ENCODE data around the gene AIG1. TPM values are rescaled to one million over a fixed set of nuclear protein-coding genes. Genes with fewer than 3 reads are reported as not detected.
"Not testable (repeated sequence)": the region's sequence is repeated elsewhere in the genome, so short reads cannot be mapped to it uniquely, and the experiment has no call there.

The AIG1 gene
- polyA plus RNA-seq, 3 donors = 10.4 to 30.2 (median 23.8) TPM

DNA sequence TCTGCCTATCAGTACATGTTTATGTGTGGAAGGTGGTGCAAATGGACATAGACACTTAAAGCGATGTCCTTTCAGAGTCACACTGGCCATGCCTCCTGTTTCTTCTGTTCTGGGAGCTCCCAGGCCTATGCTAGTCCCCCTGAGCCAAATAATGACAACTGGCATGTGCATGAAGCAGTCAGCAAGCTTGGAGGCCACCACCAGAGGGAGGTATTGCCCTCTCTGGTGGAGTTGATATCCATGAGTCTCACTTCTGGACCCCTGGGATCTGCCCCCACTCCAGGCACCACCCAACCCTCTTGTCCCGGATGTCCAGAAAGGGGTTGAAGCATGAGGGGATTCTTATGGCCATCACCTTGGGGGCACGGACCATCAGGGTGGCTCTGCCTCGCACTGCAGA, 172.2 kb downstream of the AIG1 start:
- WGBS, 3 donors = 95 to 98% (median 96%) methylated on average over 4 of the region's 4 CpGs
- H3K27ac ChIP-seq (ENCODE audit: low read depth, low read length) = no peak overlapping the region

DNA sequence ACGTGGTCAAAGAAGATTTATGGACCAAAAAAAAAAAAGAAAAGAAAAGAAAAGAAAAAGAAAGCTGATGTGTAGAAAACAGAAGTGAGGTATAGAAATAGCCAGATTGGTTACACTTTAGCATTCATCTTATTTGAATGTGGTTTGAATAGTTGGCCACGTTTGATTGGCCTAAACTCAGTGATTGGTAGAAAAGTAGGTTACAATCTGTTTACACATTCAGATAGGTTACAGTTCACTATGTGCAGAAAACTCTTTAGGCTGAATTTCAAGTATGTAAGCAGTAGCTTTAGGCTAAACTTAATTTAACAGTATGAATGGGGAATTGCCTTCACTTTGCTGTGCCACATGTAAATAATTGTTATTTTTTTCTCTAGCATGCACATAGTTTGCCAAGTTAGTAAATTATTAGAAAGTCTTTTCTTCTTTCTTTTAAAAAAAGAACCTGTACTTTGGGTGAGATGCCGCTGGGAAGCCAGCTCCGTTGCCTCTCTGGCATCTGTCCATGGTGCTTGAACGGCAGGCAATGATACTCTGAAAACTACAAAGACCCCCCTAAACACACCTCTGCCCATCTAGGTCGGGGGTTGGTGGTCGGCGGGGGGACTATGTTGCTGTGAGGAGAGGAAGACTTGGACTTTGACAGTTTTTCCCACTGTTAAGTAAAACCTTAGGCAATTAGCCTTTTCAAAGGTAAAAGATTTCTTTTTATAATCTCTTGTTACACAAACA, 173.0 kb downstream of the AIG1 start:
- no peak overlapping the region for H3K27ac ChIP-seq (ENCODE audit: low read depth, low read length)
- 66 to 70% (median 69%) methylated on average over 8 of the region's 8 CpGs for WGBS, 3 donors

GRCh38 chr6:143234734-143235133, 174.0 kb downstream of the AIG1 start:
- H3K27ac ChIP-seq (ENCODE audit: low read depth, low read length) = no peak overlapping the region
- 85 to 95% (median 86%) methylated on average over 2 of the region's 2 CpGs for WGBS, 3 donors

DNA sequence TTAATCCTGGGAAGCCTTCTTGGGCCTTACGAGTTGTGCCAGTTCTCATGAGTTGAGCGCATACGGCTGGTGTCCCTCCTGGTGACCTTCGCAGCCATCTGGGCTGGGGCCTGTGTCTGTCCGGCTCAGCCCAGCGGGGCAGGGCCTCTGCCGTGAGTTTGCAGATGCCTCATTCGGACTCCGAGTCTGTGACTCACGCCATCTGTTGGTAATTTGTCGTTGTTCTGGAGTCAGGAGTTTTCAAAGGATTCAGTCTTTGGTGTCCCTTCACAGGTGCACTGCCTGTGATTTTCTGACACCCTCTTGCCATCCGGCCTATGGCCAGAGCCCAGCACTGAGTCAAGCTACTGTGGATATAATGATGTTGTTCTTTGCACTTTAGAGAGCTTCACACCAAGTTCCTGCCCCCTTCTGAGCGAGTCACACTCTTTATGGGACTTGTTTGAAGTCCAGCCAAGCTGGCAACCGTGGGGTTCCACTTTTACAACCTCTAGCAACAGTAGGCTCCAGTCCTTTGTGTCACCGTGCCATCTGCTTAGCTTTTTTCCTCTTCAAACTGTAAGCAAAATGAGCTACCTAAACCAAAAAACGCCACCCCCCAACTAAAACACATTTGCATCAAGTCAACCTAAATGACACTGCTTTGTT, 175.6 kb downstream of the AIG1 start:
- 89 to 90% (median 90%) methylated on average over 16 of the region's 16 CpGs for WGBS, 3 donors
- H3K27ac ChIP-seq (ENCODE audit: low read depth, low read length) = no peak overlapping the region

GRCh38 chr6:143238306-143238705, 177.6 kb downstream of the AIG1 start:
- no peak overlapping the region for H3K27ac ChIP-seq (ENCODE audit: low read depth, low read length)
- 96 to 98% (median 98%) methylated on average over 1 of the region's 1 CpG for WGBS, 3 donors

DNA sequence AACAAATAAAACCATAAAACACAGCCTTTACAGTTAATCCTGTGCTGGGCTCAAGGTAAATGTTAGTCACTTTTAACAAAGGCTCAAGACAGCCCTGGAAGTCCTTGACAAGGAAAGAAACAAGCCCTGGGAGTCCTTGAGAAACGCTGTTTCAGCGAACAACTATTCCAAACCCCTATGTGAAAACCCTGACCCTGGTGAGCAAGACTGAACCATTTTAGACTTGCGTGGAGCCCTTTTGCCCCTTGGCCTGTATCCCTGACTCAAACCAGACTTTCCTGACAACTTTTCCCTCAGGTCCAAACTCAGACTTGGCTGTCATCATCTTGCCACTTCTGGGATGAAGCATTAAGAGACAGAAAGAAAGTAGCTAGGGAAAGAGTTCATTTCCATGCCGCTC, 180.4 kb downstream of the AIG1 start:
- WGBS, 3 donors = 63 to 76% (median 65%) methylated on average over 4 of the region's 4 CpGs
- H3K27ac ChIP-seq (ENCODE audit: low read depth, low read length) = no peak overlapping the region

- no peak overlapping the region for H3K27ac ChIP-seq (ENCODE audit: low read depth, low read length)
- WGBS, 3 donors = 77 to 88% (median 83%) methylated on average over 5 of the region's 5 CpGs
Measured at GRCh38 chr6:143241911-143242310, 181.2 kb downstream of the AIG1 start.

DNA sequence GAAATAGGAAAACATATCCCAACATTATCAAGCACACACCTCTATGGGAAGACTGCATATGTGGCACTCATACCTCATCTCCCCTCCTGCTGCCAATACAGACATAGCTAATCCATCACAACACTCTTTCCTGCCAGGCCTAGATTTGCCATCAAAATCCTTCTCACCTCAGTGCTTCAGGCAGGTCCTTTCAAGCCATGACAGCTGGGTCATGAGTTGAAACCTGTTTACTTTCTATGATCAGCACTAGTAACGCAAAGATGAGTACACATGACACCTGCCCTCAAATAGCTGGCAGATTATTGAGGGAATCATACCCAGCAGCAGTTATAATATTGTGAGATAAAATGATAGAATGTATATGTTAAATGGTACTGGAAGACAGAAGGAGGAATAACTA, 183.1 kb downstream of the AIG1 start:
- WGBS, 3 donors = 77 to 98% (median 98%) methylated on average over 1 of the region's 1 CpG
- no peak overlapping the region for H3K27ac ChIP-seq (ENCODE audit: low read depth, low read length)

DNA sequence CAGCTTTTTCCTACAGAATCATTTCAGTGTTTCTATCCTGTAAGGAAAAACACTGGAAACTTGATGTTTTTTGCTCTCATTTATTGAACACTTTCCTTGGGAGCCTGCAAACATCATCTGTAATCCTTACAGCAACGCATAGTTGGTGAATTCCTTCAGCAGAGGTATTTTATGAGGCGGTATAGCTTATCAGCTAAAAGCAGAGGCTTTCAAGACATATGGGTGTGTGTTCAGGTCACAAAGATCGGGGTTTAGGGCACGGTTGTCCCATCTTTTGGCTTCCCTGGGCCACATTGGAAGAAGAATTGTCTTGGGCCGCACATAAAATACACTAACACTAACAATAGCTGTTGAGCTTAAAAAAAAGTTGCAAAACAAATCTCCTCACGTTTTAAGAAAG, 185.0 kb downstream of the AIG1 start:
- H3K27ac ChIP-seq (ENCODE audit: low read depth, low read length) = no peak overlapping the region
- WGBS, 3 donors = 85 to 95% (median 91%) methylated on average over 6 of the region's 6 CpGs

DNA sequence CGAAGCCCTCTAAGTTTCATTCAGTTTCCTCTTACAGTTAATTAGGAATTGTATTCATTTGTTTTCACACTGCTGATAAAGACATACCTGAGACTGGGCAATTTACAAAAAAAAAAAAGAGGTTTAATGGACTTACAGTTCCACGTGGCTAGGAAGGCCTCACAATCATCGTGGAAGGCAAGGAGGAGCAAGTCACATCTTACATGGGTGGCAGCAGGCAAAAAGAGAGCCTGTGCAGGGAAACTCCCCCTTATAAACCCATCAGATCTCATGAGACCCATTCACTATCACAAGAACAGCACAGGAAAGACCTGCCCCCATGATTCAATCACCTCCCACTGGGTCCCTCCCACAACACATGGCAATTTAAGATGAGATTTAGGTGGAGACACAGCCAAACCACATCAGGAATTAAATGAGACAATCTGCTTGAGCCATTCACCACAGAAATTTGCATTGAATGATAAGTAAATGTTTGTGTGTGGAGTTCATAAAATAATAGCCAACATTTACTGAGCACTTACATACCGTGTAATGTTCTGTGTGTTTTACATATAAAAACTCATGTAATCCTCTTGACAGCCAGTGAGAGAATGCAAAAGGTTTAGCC, 185.6 kb downstream of the AIG1 start:
- not testable (repeated sequence) for H3K27ac ChIP-seq (ENCODE audit: low read depth, low read length)
- WGBS, 3 donors = 93 to 96% (median 94%) methylated on average over 4 of the region's 4 CpGs

DNA sequence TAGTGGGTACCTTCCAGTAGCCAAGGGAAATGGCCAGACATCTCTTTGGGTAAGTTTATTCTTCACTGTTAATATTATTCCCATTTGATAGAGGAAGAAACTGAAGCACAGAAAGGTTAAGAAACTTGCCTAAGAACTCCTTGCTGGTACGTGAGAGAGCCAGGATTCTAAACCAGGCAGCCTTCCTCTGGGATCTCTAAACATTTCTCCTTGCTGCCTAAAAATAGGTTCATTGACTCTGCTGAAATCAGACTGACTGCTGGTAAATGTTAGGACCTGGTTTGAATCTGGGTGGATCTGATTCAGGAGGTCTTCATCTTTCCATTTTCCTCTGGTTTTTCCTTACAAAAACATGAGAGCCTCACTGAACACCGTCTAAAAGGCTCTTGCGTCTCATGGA, 186.9 kb downstream of the AIG1 start:
- no peak overlapping the region for H3K27ac ChIP-seq (ENCODE audit: low read depth, low read length)
- 61 to 81% (median 76%) methylated on average over 3 of the region's 3 CpGs for WGBS, 3 donors

DNA sequence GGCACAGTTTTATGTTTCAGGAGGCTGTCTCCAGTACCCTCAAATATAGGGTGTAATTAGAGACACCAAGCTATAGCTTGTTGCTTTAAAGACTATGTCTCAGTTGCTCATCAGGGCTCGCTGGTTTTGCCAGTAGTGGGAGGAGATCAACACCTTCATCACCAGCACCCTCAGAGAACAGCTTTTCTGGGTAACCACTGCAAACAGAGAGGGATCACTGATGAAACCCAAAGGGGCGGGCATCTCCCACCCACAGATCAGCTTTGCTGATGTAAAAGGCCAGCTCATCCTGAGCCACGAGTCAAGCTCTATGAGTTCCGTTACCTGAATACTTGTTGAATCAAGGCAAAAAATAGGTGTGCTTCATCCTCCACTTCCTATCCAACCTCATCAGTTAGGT, 187.7 kb downstream of the AIG1 start:
- WGBS, 3 donors = 90 to 96% (median 92%) methylated on average over 4 of the region's 4 CpGs

DNA sequence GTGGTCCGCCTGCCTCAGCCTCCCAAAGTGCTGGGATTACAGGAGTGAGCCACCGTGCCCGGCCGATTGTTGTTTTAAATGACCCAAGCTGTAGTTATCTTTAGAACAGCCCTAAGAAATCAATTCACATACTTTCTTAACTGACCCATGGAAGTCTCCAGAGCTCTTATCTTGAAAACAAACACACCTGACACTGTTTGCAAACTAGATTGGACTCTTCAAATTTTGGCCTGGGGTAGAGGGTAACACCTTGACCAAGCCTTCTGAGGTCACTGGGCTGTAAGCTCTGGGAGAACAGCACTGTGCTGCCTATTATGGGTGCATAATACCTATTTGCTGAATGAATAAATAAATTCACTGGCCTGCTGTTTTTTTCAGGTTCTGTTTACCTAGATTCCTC, 190.6 kb downstream of the AIG1 start:
- WGBS, 3 donors = 53 to 98% (median 91%) methylated on average over 4 of the region's 4 CpGs
- no peak overlapping the region for H3K27ac ChIP-seq (ENCODE audit: low read depth, low read length)

More for the DNA sequence above, 187.7 kb downstream of the AIG1 start:
- no peak overlapping the region for H3K27ac ChIP-seq (ENCODE audit: low read depth, low read length)

DNA sequence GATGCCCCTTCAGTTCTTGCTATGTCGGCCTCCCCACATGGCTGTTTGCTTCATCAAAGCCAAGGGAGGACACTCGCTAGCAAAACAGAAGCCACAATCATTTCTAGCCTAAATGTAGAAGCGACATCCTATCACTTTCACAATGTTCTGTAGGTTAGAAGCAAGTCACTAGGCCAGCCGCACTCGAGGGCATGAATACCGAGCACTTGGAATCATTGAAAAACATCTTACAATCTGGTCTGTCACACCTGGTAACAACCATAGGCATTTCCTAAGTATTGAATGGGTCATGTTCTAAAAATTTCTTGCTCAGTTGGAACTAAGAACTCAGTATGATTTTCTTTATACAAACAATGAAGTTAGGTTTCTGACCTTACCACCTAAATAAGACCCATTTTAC, 192.3 kb downstream of the AIG1 start:
- WGBS, 3 donors = 95 to 97% (median 97%) methylated on average over 6 of the region's 6 CpGs
- H3K27ac ChIP-seq (ENCODE audit: low read depth, low read length) = no peak overlapping the region

DNA sequence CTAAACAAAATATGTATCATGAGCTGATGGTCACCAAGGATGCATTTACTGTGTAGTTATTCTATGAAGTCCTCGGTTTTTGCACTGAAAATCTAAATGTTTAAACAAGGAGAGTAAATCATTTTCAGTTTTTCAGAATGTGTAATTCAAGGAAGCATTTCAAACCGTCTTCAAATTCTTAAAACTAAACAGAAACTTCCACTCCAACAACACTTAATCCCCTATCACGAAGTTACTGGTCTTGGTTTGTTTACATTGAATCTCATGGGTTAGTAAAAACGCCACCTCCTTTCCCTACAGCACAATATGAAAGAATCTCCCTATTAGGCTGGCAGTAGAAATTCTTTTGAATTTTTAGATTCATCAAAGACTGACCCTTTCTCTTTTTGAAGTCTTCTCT, 192.9 kb downstream of the AIG1 start:
- H3K27ac ChIP-seq (ENCODE audit: low read depth, low read length) = no peak overlapping the region
- 70 to 74% (median 74%) methylated on average over 4 of the region's 4 CpGs for WGBS, 3 donors

GRCh38 chr6:143258945-143259344, 198.3 kb downstream of the AIG1 start:
- H3K27ac ChIP-seq (ENCODE audit: low read depth, low read length) = no peak overlapping the region

- no peak overlapping the region for H3K27ac ChIP-seq (ENCODE audit: low read depth, low read length)
- 93 to 98% (median 95%) methylated on average over 7 of the region's 7 CpGs for WGBS, 3 donors
Measured at GRCh38 chr6:143260857-143261256, 200.2 kb downstream of the AIG1 start.

- H3K27ac ChIP-seq (ENCODE audit: low read depth, low read length) = no peak overlapping the region
- WGBS, 3 donors = 86 to 90% (median 87%) methylated on average over 3 of the region's 3 CpGs
Measured at GRCh38 chr6:143261899-143262436, 201.3 kb downstream of the AIG1 start.

GRCh38 chr6:143262859-143263258, 202.2 kb downstream of the AIG1 start:
- no peak overlapping the region for H3K27ac ChIP-seq (ENCODE audit: low read depth, low read length)
- 87 to 97% (median 91%) methylated on average over 2 of the region's 2 CpGs for WGBS, 3 donors
